NCI-H82 treated with DMSO at 0.1 percent for 48 hours (cell line): ENCODE measurements around the gene ART5.

Experiments used
- DNase-seq: peaks from one replicate; lab custom pipeline; 2025; ENCODE audit not compliant: unreplicated experiment; lab: John Stamatoyannopoulos, UW

Gene ART5

GRCh38 chr11:3641701-3642070, at the start of gene ART5:
Gene ART5 (minus strand): TSS chr11:3641992. CDS start chr11:3641862, 130 bp downstream.
- DNase-seq, result no peak

- no peak for DNase-seq
Measured at GRCh38 chr11:3686751-3687150, 45.0 kb upstream of the ART5 start.

GRCh38 chr11:3685923-3686322, 44.1 kb upstream of the ART5 start:
- DNase-seq, result no peak

- no peak for DNase-seq
Measured at GRCh38 chr11:3684819-3685172, 43.0 kb upstream of the ART5 start.

GRCh38 chr11:3684129-3684818, 42.5 kb upstream of the ART5 start:
- DNase-seq, result no peak

- no peak for DNase-seq
Measured at GRCh38 chr11:3683039-3683438, 41.2 kb upstream of the ART5 start.

GRCh38 chr11:3679077-3679476, 37.3 kb upstream of the ART5 start:
- no peak for DNase-seq

GRCh38 chr11:3675971-3676370, 34.2 kb upstream of the ART5 start:
- DNase-seq, result no peak

GRCh38 chr11:3674189-3674588, 32.4 kb upstream of the ART5 start:
- DNase-seq, result no peak

- DNase-seq, result no peak
Measured at GRCh38 chr11:3671334-3672254, 29.8 kb upstream of the ART5 start, which contains the start of gene CHRNA10. Gene CHRNA10 (minus strand): TSS chr11:3671384. CDS start chr11:3671312, 72 bp downstream.

- no peak for DNase-seq
Measured at GRCh38 chr11:3669742-3670183, 28.0 kb upstream of the ART5 start.

GRCh38 chr11:3669128-3669527, 27.3 kb upstream of the ART5 start:
- no peak for DNase-seq

GRCh38 chr11:3667149-3668035, 25.6 kb upstream of the ART5 start:
- DNase-seq, result no peak

GRCh38 chr11:3666023-3666530, 24.3 kb upstream of the ART5 start:
- DNase-seq, result no peak

- no peak for DNase-seq
Measured at GRCh38 chr11:3665336-3666022, 23.7 kb upstream of the ART5 start.

- DNase-seq, result no peak
Measured at GRCh38 chr11:3664032-3664630, 22.3 kb upstream of the ART5 start.

- no peak for DNase-seq
Measured at GRCh38 chr11:3662856-3663255, 21.1 kb upstream of the ART5 start.

GRCh38 chr11:3660960-3661359, 19.2 kb upstream of the ART5 start:
- no peak for DNase-seq

GRCh38 chr11:3659595-3660515, 18.1 kb upstream of the ART5 start:
- DNase-seq, result no peak
